Mononuclear cell (primary cell): ENCODE measurements around the gene FAM210B. TPM values are rescaled to one million over a fixed set of nuclear protein-coding genes. Genes with fewer than 3 reads are reported as not detected.
"Not testable (repeated sequence)": the region's sequence is repeated elsewhere in the genome, so short reads cannot be mapped to it uniquely, and the experiment has no call there.

Source experiments
- H3K27me3 ChIP-seq: 2 replicates; pipeline ENCODE4 v1.6.0; 2011; ENCODE audit warnings: low read length, control low read depth; ENCODE audit not compliant: insufficient read depth
- H3K4me1 ChIP-seq: 2 replicates; pipeline ENCODE4 v1.5.1; 2011; ENCODE audit warnings: mild to moderate bottlenecking, low read length, control low read depth; ENCODE audit not compliant: insufficient read depth
- H3K4me3 ChIP-seq: 2 replicates; pipeline ENCODE4 v1.5.1; 2011; ENCODE audit warnings: mild to moderate bottlenecking, low read length, moderate library complexity
- H3K9me3 ChIP-seq: 2 replicates; pipeline ENCODE4 v1.5.1; 2011; ENCODE audit warnings: low read depth, mild to moderate bottlenecking, control low read depth, low read length
- total RNA-seq: library from RNA; depleted of rRNA; stranded (reverse); fragments of >200 nt; gene quantifications from one replicate; pipeline ENCODE4 v1.2.3, GENCODE V29; 2012

The FAM210B gene
- total RNA-seq, 1 donor: 20.6 TPM

- Histone ChIP-seq H3K4me3 (peak overlapping the region; percentile 92), H3K9me3 (no peaks in the 10 kb centered on the region), H3K4me1 (peaks cover 24% of the 10 kb centered on the region), H3K27me3 (no peaks in the 10 kb centered on the region)
These were observed 34.2 kb downstream of the FAM210B start for GRCh38 chr20:56392881-56393482.

GRCh38 chr20:56393653-56394052 is 34.9 kb downstream of the FAM210B start:
- no peaks in the 10 kb centered on the region for H3K9me3 ChIP-seq
- peaks cover 24% of the 10 kb centered on the region for H3K4me1 ChIP-seq
- H3K4me3 ChIP-seq: no peak overlapping the region
- no peaks in the 10 kb centered on the region for H3K27me3 ChIP-seq

- Histone ChIP-seq H3K9me3 (no peaks in the 10 kb centered on the region), H3K27me3 (no peaks in the 10 kb centered on the region), H3K4me1 (peaks cover 24% of the 10 kb centered on the region), H3K4me3 (no peak overlapping the region)
These were observed 36.4 kb downstream of the FAM210B start for GRCh38 chr20:56395166-56395565.

GRCh38 chr20:56400001-56400640 is 41.3 kb downstream of the FAM210B start:
- Histone ChIP-seq H3K27me3 (no peaks in the 10 kb centered on the region), H3K9me3 (no peaks in the 10 kb centered on the region), H3K4me3 (no peak overlapping the region), H3K4me1 (no peaks in the 10 kb centered on the region)

GRCh38 chr20:56403465-56403864 is 44.7 kb downstream of the FAM210B start:
- Histone ChIP-seq H3K9me3 (no peaks in the 10 kb centered on the region), H3K27me3 (no peaks in the 10 kb centered on the region), H3K4me1 (no peaks in the 10 kb centered on the region), H3K4me3 (no peak overlapping the region)

GRCh38 chr20:56405356-56405755 is 46.6 kb downstream of the FAM210B start:
- not testable (repeated sequence) for H3K9me3 ChIP-seq, H3K4me3 ChIP-seq, H3K27me3 ChIP-seq
- peaks cover 10% of the 10 kb centered on the region for H3K4me1 ChIP-seq

- no peaks in the 10 kb centered on the region for H3K9me3 ChIP-seq
- peaks cover 24% of the 10 kb centered on the region for H3K4me1 ChIP-seq
- no peaks in the 10 kb centered on the region for H3K27me3 ChIP-seq
- H3K4me3 ChIP-seq: no peak overlapping the region
These were observed 48.1 kb downstream of the FAM210B start for GRCh38 chr20:56406910-56407309.

GRCh38 chr20:56409521-56409920 is 50.7 kb downstream of the FAM210B start:
- Histone ChIP-seq H3K27me3 (no peaks in the 10 kb centered on the region), H3K4me1 (peaks cover 46% of the 10 kb centered on the region), H3K4me3 (no peak overlapping the region), H3K9me3 (no peaks in the 10 kb centered on the region)

- no peaks in the 10 kb centered on the region for H3K27me3 ChIP-seq
- H3K4me3 ChIP-seq: no peak overlapping the region
- H3K4me1 ChIP-seq: peaks cover 51% of the 10 kb centered on the region
- H3K9me3 ChIP-seq: no peaks in the 10 kb centered on the region
These were observed 51.2 kb downstream of the FAM210B start for GRCh38 chr20:56409956-56410355.

- not testable (repeated sequence) for H3K4me3 ChIP-seq, H3K27me3 ChIP-seq, H3K9me3 ChIP-seq
- peaks cover 61% of the 10 kb centered on the region for H3K4me1 ChIP-seq
These were observed 52.5 kb downstream of the FAM210B start for GRCh38 chr20:56411287-56411686.

GRCh38 chr20:56411759-56412472 is 53.1 kb downstream of the FAM210B start, which contains the start of gene CASS4:
TSS of gene CASS4 (plus strand) at chr20:56412260. CDS start at chr20:56412459, 199 bp downstream.
- Histone ChIP-seq H3K27me3 (no peaks in the 10 kb centered on the region), H3K9me3 (no peaks in the 10 kb centered on the region), H3K4me3 (peak within 1 kb of the TSS; percentile 47), H3K4me1 (peaks cover 63% of the 10 kb centered on the region)

GRCh38 chr20:56412473-56412790 is 53.7 kb downstream of the FAM210B start:
- H3K4me1 ChIP-seq: peaks cover 68% of the 10 kb centered on the region

GRCh38 chr20:56412949-56413348 is 54.2 kb downstream of the FAM210B start:
- H3K4me1 ChIP-seq: peaks cover 73% of the 10 kb centered on the region
- no peaks in the 10 kb centered on the region for H3K27me3 ChIP-seq
- peak overlapping the region; percentile 47 for H3K4me3 ChIP-seq
- no peaks in the 10 kb centered on the region for H3K9me3 ChIP-seq

More at GRCh38 chr20:56412473-56412790, 53.7 kb downstream of the FAM210B start:
- Histone ChIP-seq H3K27me3 (no peaks in the 10 kb centered on the region), H3K4me3 (peak overlapping the region; percentile 47), H3K9me3 (no peaks in the 10 kb centered on the region)

- Histone ChIP-seq H3K27me3 (no peaks in the 10 kb centered on the region), H3K4me3 (no peak overlapping the region), H3K4me1 (peaks cover 87% of the 10 kb centered on the region)
These were observed 56.3 kb downstream of the FAM210B start for GRCh38 chr20:56414842-56415765.

GRCh38 chr20:56417402-56417801 is 58.6 kb downstream of the FAM210B start:
- H3K4me3 ChIP-seq: no peak overlapping the region
- peaks cover 88% of the 10 kb centered on the region for H3K4me1 ChIP-seq
- H3K27me3 ChIP-seq: no peaks in the 10 kb centered on the region
- no peaks in the 10 kb centered on the region for H3K9me3 ChIP-seq

More at GRCh38 chr20:56414842-56415765, 56.3 kb downstream of the FAM210B start:
- H3K9me3 ChIP-seq: no peaks in the 10 kb centered on the region
